ENCODE data around the gene CFHR4. TPM values are rescaled to one million over a fixed set of nuclear protein-coding genes. Genes with fewer than 3 reads are reported as not detected.
"Not testable (repeated sequence)": the region's sequence is repeated elsewhere in the genome, so short reads cannot be mapped to it uniquely, and the experiment has no call there.

Gene CFHR4
- total and polyA plus RNA-seq, 2 donors (not counting 3 experiments of a cell fraction or from before 2014, with no cell fraction given) = not detected

DNA sequence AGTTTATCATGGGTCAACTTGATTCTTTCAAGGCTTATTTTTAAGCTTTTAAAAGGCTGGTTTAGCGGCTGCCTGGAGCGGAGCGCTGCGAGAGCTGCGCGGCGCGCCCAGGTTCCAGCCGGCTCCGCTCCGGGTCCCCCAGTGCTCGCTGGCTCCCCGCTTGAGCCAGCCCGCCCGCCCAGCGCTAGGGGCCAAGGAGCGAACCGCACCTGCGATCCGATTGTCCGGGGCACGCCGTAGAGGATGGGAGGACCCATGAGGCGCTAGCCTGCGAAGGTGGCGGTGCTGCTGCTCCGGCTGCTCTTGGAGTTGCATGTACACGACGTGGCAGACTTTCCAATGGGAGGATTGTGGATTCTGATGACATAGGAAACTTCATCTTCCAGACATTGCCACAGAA lies 9.9 kb upstream of the CFHR4 start:
- DNase-seq (ENCODE audit: low read depth, low spot score) = no peak
- FAIRE-seq = no peak
- BruUV-seq (replicated peaks) = no TSS peak

DNA sequence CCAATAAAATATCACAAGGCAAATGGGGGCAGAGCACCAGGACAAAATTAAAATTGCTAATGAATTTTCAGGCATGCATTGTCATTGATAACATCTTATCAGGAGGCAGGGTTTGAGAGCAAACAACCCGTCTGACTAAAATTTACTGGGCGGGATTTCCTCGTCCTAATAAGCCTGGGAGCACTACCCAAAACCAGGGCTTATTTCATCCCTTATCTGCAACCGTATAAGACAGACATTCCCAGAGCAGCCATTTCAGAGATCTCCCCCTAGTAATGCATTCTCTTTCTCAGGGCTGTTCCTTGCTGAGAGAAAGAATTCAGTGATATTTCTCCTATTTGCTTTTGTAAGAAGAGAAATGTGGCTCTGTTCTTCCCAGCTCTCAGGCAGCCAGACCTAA lies 1.3 kb upstream of the CFHR4 start:
- POLR2A ChIA-PET; DNase-seq (ENCODE audit: low read depth, low spot score); H4K20me1 ChIP-seq (replicated peaks; ENCODE audit: control insufficient read depth, extremely low read depth, insufficient read depth, low read length); H3K9me1 ChIP-seq (replicated peaks; ENCODE audit: control insufficient read depth, extremely low read depth, insufficient read depth, low read length); H3K27ac ChIP-seq (ENCODE audit: insufficient read depth, low read depth, low read length); CTCF ChIA-PET; H3K9ac ChIP-seq (replicated peaks; ENCODE audit: extremely low read depth, insufficient read depth, low read length); H3K9me3 ChIP-seq (replicated peaks; ENCODE audit: control insufficient read depth, insufficient read depth, low read length); BruUV-seq (replicated peaks); H3K4me3 ChIP-seq (replicated peaks in 1 of 3; ENCODE audit: insufficient read depth in 1 of 3, low read depth in 1 of 3, low read length in 3 of 3); H3K4me2 ChIP-seq (ENCODE audit: insufficient read depth, low read length); dilution Hi-C loops (cut with MboI; ENCODE audit: extremely low pct_ligation_motif_present, low sequenced_read_pairs); intact Hi-C loops (cut with micrococcal nuclease); FAIRE-seq; H3K36me3 ChIP-seq (ENCODE audit: control insufficient read depth in 2 of 2, extremely low read depth in 1 of 2, insufficient read depth in 2 of 2, low read length in 2 of 2); H3K27me3 ChIP-seq (ENCODE audit: control insufficient read depth in 2 of 2, insufficient read depth in 2 of 2, low read length in 2 of 2); H3K4me1 ChIP-seq (ENCODE audit: control insufficient read depth, extremely low read depth, insufficient read depth, low read length); H2AFZ ChIP-seq (ENCODE audit: low read depth, low read length); H3K79me2 ChIP-seq (ENCODE audit: control insufficient read depth, insufficient read depth, low read length): not testable (repeated sequence)

More for the DNA sequence above, 9.9 kb upstream of the CFHR4 start:
- Histone ChIP-seq H2AFZ (ENCODE audit: low read depth, low read length) (no peak overlapping the region), H3K79me2 (ENCODE audit: control insufficient read depth, insufficient read depth, low read length) (no peaks in the 10 kb centered on the region), H3K36me3 (ENCODE audit: control insufficient read depth in 2 of 2, extremely low read depth in 1 of 2, insufficient read depth in 2 of 2, low read length in 2 of 2) (no peaks in the 10 kb centered on the region), H3K9me3 (replicated peaks; ENCODE audit: control insufficient read depth, insufficient read depth, low read length) (no peaks in the 10 kb centered on the region), H3K4me1 (ENCODE audit: control insufficient read depth, extremely low read depth, insufficient read depth, low read length) (no peaks in the 10 kb centered on the region), H3K27ac (ENCODE audit: insufficient read depth, low read depth, low read length) (no peak overlapping the region), H3K9ac (replicated peaks; ENCODE audit: extremely low read depth, insufficient read depth, low read length) (no peak overlapping the region), H3K27me3 (ENCODE audit: control insufficient read depth in 2 of 2, insufficient read depth in 2 of 2, low read length in 2 of 2) (peaks cover 0 to 3% of the 10 kb centered on the region in 2 experiments), H3K9me1 (replicated peaks; ENCODE audit: control insufficient read depth, extremely low read depth, insufficient read depth, low read length) (no peaks in the 10 kb centered on the region), H3K4me2 (ENCODE audit: insufficient read depth, low read length) (no peak overlapping the region), H4K20me1 (replicated peaks; ENCODE audit: control insufficient read depth, extremely low read depth, insufficient read depth, low read length) (no peaks in the 10 kb centered on the region), H3K4me3 (replicated peaks in 1 of 3; ENCODE audit: insufficient read depth in 1 of 3, low read depth in 1 of 3, low read length in 3 of 3) (no peak overlapping the region)
- TF ChIP-seq EZH2 (IDR thresholded peaks at IDR 0.05; ENCODE audit: borderline replicate concordance, low read depth, low read length, severe bottlenecking) (no peak), FOS (IDR thresholded peaks at IDR 0.05; ENCODE audit: borderline replicate concordance, insufficient read depth, low read length) (no peak), MYC (IDR thresholded peaks at IDR 0.05; ENCODE audit: low read depth, low read length) (no peak), POLR2AphosphoS5 (IDR thresholded peaks at IDR 0.05; ENCODE audit: insufficient read depth, low read depth, low read length) (no peak), JUN (IDR thresholded peaks at IDR 0.05; ENCODE audit: borderline replicate concordance, insufficient read depth, insufficient read length, low read depth) (no peak), GATA2 (IDR thresholded peaks at IDR 0.05; ENCODE audit: insufficient read depth, insufficient read length, low read depth, low read length) (no peak), POLR2A (IDR thresholded peaks at IDR 0.05; ENCODE audit: low read depth, low read length) (no peak)
- TF ChIP-seq, protein P1, sequence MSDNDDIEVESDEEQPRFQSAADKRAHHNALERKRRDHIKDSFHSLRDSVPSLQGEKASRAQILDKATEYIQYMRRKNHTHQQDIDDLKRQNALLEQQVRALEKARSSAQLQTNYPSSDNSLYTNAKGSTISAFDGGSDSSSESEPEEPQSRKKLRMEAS (IDR thresholded peaks at IDR 0.05; ENCODE audit: insufficient read depth, insufficient read length) = no peak
- TF ChIP-seq, protein P2, sequence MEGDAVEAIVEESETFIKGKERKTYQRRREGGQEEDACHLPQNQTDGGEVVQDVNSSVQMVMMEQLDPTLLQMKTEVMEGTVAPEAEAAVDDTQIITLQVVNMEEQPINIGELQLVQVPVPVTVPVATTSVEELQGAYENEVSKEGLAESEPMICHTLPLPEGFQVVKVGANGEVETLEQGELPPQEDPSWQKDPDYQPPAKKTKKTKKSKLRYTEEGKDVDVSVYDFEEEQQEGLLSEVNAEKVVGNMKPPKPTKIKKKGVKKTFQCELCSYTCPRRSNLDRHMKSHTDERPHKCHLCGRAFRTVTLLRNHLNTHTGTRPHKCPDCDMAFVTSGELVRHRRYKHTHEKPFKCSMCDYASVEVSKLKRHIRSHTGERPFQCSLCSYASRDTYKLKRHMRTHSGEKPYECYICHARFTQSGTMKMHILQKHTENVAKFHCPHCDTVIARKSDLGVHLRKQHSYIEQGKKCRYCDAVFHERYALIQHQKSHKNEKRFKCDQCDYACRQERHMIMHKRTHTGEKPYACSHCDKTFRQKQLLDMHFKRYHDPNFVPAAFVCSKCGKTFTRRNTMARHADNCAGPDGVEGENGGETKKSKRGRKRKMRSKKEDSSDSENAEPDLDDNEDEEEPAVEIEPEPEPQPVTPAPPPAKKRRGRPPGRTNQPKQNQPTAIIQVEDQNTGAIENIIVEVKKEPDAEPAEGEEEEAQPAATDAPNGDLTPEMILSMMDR (IDR thresholded peaks at IDR 0.05; ENCODE audit: extremely low read depth in 1 of 2, insufficient read depth in 1 of 2, low read depth in 1 of 2, low read length in 2 of 2) = no peak
- POLR2A ChIA-PET = no interaction called here
- dilution Hi-C loops (cut with MboI; ENCODE audit: extremely low pct_ligation_motif_present, low sequenced_read_pairs) = no loop called here
- intact Hi-C loops (cut with micrococcal nuclease) = no loop called here
- CTCF ChIA-PET = no interaction called here
